GM12801 (cell line): ENCODE measurements around the gene SECISBP2.

Source experiments
- CTCF ChIP-seq: IDR thresholded peaks from one replicate; pipeline ENCODE4 v1.5.1; 2011; ENCODE audit warnings: control low read depth; ENCODE audit not compliant: insufficient read length; ENCODE audit errors: extremely low read depth

The SECISBP2 gene

GRCh38 chr9:89352874-89353649, 34.8 kb downstream of the SECISBP2 start:
- no peak for TF ChIP-seq CTCF

GRCh38 chr9:89353989-89354388, 35.7 kb downstream of the SECISBP2 start:
- TF ChIP-seq CTCF = no peak

DNA sequence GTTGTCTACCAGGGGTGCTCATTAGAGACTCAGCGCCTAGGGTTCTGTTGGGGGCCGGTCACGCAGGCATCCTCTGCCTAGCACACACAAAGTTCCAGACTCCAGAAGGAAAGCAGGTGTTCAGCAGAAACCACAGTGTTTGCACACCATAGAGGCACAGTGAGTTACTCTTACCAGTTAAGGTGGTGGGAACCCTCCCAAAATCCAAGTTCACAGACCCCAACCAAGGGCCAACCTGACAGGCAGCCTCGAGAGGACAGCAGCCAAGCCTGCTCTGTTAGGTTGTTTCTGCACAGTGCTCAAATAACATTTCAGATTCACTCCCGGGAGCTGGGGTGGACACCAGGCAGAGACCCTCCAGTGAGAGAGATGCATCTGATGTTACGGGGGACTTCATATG, 36.2 kb downstream of the SECISBP2 start:
- TF ChIP-seq CTCF = no peak

DNA sequence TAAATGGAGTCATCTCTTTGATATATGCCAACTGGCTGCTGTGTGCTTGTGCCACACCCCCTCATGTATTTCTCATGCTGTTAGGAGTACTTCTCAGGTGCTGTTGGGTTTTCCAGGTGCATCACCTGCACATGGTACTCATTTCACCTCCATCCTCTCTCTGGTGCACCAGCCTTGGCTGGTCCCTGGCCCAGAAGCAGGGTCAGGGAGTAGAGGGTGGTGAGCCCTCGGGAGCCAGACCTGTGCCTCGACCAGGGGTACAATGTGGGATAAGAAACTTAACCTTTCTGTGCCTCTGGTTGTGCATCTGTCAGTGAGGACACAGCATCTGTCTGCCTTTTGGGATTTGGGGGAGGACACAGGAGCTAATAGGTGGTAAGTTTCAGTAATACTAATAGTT, 38.5 kb downstream of the SECISBP2 start:
- TF ChIP-seq CTCF = no peak

DNA sequence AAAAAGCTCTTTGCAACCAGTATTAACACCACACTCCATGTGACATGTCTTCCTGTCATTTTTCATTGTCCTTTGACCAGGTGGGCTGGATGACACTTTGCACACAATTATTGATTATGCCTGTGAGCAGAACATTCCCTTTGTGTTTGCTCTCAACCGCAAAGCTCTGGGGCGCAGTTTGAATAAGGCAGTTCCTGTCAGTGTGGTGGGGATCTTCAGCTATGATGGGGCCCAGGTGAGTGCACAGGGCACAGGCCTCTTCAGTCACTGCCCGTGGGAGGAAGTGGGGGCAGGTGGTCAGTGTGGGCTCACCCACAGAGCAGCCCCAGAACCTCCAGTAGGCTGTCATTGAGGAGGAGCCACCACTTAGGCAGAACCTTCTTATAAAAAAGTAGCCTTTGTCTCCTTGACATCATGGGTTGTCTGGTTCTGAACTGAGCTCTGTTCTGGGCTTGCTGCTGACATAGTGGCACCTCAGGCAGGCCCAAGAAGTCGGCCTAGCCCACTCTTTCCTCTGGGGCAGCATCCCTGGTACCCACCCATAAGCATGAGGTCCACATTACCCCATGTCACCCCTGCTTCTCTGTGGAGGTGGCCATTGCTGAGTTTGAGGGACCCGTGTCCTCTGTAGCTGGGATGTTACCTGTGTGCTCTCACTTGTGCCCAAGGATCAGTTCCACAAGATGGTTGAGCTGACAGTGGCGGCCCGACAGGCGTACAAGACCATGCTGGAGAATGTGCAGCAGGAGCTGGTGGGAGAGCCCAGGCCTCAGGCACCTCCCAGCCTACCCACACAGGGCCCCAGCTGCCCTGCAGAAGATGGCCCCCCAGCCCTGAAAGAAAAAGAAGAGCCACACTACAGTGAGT, 39.3 kb downstream of the SECISBP2 start:
- TF ChIP-seq CTCF = no peak

GRCh38 chr9:89358376-89358916, 40.1 kb downstream of the SECISBP2 start:
- TF ChIP-seq CTCF = no peak

DNA sequence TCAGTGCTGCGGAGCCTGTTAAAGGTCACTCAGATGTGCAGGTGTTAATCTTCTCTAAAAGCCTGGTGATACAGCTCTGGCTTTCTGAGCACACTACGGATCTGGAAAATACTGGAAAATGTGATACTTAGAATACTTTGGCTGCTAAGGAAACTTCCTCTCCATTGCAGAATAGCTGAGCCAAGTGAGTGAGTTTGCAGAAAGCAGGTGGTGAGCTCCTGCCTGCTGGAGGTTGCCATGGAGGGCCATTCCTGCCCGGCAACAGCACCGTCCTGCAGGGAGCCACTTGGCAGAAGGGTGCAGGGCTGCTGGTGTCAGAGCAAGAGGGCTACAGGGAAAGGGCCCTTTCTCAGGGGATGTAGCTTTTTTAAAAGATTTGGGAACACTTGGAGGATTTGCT, 40.7 kb downstream of the SECISBP2 start:
- TF ChIP-seq CTCF = no peak
